ENCODE results near the gene RREB1. TPM values are rescaled to one million over a fixed set of nuclear protein-coding genes. Genes with fewer than 3 reads are reported as not detected.

Gene RREB1
- total and polyA plus RNA-seq, 2 of the 4 experiments (the other 2 are of a cell fraction): 8.4 to 14.5 TPM

DNA sequence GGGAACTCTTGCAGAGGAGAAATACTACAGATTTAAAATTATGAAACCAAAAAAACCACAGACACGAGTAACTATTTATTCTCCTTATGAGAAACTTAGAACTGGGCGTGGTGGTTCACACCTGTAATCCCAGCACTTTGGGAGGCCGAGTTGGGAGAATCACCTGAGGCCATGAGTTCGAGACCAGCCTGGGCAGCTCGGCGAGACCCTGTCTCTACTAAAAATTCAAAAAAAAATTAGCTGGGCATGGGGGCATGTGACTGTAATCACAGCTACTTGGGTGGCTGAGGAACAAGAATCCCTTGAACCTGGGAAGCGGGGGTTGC is 168.4 kb downstream of the RREB1 start:
- CTCF ChIA-PET: interaction anchor here (1.2 to 1.4 kb wide), 2 partner anchors 336 to 340 kb away, joined by 4 to 5 read pairs; no protein-coding TSS in a partner anchor
- 100% methylated on average over 2 of the region's 7 CpGs; no CpG with 5 or more reads in 1 of the 2 experiments for WGBS, 2 experiments (ENCODE audit: extremely low coverage in 2 of 2, insufficient read length in 1 of 2)
- POLR2A ChIA-PET (ENCODE audit: unreplicated experiment): no interaction called here
- no TSS peak for BruUV-seq (replicated peaks)
- Histone ChIP-seq H3K9me1 (ENCODE audit: insufficient read depth, low read length) (no peaks in the 10 kb centered on the region), H3K14ac (replicated peaks; ENCODE audit: low read depth, low read length) (no peak overlapping the region), H3K79me1 (ENCODE audit: low read depth in 1 of 2, low read length in 2 of 2) (no peaks in the 10 kb centered on the region), H2BK20ac (ENCODE audit: low read depth, low read length) (no peak overlapping the region), H3K4me2 (ENCODE audit: low read depth, low read length) (no peak overlapping the region), H4K20me1 (ENCODE audit: insufficient read depth, low read length) (no peaks in the 10 kb centered on the region), H3K23ac (ENCODE audit: low read depth, low read length) (no peak overlapping the region), H3K9me3 (ENCODE audit: control insufficient read depth, insufficient read depth, low read length) (no peaks in the 10 kb centered on the region), H3K18ac (ENCODE audit: low read depth, low read length) (no peak overlapping the region), H3K9ac (ENCODE audit: low read depth, low read length) (no peak overlapping the region), H2AK9ac (replicated peaks; ENCODE audit: low read depth, low read length, poor library complexity) (no peak overlapping the region), H3K27ac (ENCODE audit: insufficient read depth, low read length) (no peak overlapping the region), H2BK15ac (ENCODE audit: low read depth, low read length) (no peak overlapping the region), H4K5ac (ENCODE audit: low read depth, low read length) (no peak overlapping the region), H2BK120ac (ENCODE audit: low read depth, low read length) (no peak overlapping the region), H4K8ac (ENCODE audit: low read depth in 2 of 2, low read length in 2 of 2) (no peak overlapping the region), H3K4me3 (ENCODE audit: insufficient read depth, low read depth, low read length) (no peak overlapping the region), H3K4ac (ENCODE audit: low read depth, low read length) (no peak overlapping the region), H2BK5ac (ENCODE audit: low read depth, low read length, poor library complexity, severe bottlenecking) (no peak overlapping the region), H4K91ac (ENCODE audit: insufficient read depth, low read depth, low read length) (no peak overlapping the region), H3K56ac (ENCODE audit: extremely low read depth, insufficient read depth, low read length) (no peak overlapping the region), H2AFZ (replicated peaks; ENCODE audit: low read length, poor library complexity) (no peak overlapping the region), H3K36me3 (ENCODE audit: control insufficient read depth, insufficient read depth, low read length) (no peaks in the 10 kb centered on the region), H3K27me3 (ENCODE audit: control insufficient read depth, insufficient read depth, low read length) (no peaks in the 10 kb centered on the region), H2AK5ac (ENCODE audit: low read depth, low read length) (no peak overlapping the region), H3K4me1 (ENCODE audit: control insufficient read depth, insufficient read depth, low read length) (no peaks in the 10 kb centered on the region)
- DNase-seq (no peak), ATAC-seq (ENCODE audit: low read depth) (no peak)
- intact Hi-C loops (cut with micrococcal nuclease) (loop anchor here (1.0 kb wide), 2 partner anchors 114 to 339 kb away; no protein-coding TSS in a partner anchor), in situ Hi-C loops (cut with MboI; ENCODE audit: low sequenced_read_pairs) (loop anchor here (25.0 kb wide), 1 partner anchor 786 kb away; the partner anchor contains the start of gene BLOC1S5), dilution Hi-C loops (cut with HindIII; ENCODE audit: low sequenced_read_pairs, unreplicated experiment) (no loop called here)
- no peak for TF ChIP-seq NFE2L2 (IDR thresholded peaks at IDR 0.05; ENCODE audit: low read depth, low read length)
